Gastroesophageal sphincter (tissue), 4 donors: ENCODE data around the gene KLF17. TPM values are rescaled to one million over a fixed set of nuclear protein-coding genes. Genes with fewer than 3 reads are reported as not detected.

Experiments used
- ATAC-seq: fragments of 150-250 bp; one replicate; pipeline ENCODE4 v1.9.1; 2016; ENCODE audit warnings: mild to moderate bottlenecking, moderate library complexity
- H3K27ac ChIP-seq, 4 donors: fragments of 200-600 bp; sonication (generic) in 3 of 4; 1 replicate in 3 of 4; 2 replicates in 1 of 4; pipeline ENCODE4 v1.5.1; 2016 to 2019
- H3K27me3 ChIP-seq: fragments of 200-600 bp; sonication (generic); one replicate; pipeline ENCODE4 v1.5.1; 2019
- H3K36me3 ChIP-seq, 2 donors: fragments of 200-600 bp; sonication (generic); one replicate each; pipeline ENCODE4 v1.5.1; 2019; ENCODE audit warnings: control low read depth in 1 of 2
- H3K4me1 ChIP-seq, 3 donors: fragments of 200-600 bp; sonication (generic); 1 replicate in 2 of 3; 2 replicates in 1 of 3; pipeline ENCODE4 v1.5.1; 2016 to 2019; ENCODE audit warnings: control low read depth in 2 of 3
- H3K4me3 ChIP-seq, 2 donors: fragments of 200-600 bp; sonication (generic); one replicate each; pipeline ENCODE4 v1.5.1; 2019; ENCODE audit warnings: mild to moderate bottlenecking in 1 of 2, moderate library complexity in 1 of 2
- H3K9me3 ChIP-seq, 3 donors: fragments of 200-600 bp; sonication (generic); one replicate each; pipeline ENCODE4 v1.5.1; 2017 to 2019; ENCODE audit warnings: control low read depth in 2 of 3
- CTCF ChIP-seq, 4 experiments: fragments of 200-600 bp in 2 of 4; fragments of 450-650 bp in 2 of 4; sonication (generic) in 1 of 4; IDR thresholded peaks; one replicate each; pipeline ENCODE4 v1.5.1; 2017 to 2019; ENCODE audit warnings: antibody characterized with exemption in 4 of 4, mild to moderate bottlenecking in 2 of 4, moderate library complexity in 2 of 4
- EP300 ChIP-seq: sonication (generic); formaldehyde crosslinking; IDR thresholded peaks from one replicate; pipeline ENCODE4 v1.6.1; 2017; ENCODE audit warnings: antibody characterized with exemption, mild to moderate bottlenecking
- POLR2A ChIP-seq, 2 donors: fragments of 450-650 bp; IDR thresholded peaks; one replicate each; pipeline ENCODE4 v1.6.1; 2017; ENCODE audit warnings: antibody characterized with exemption in 2 of 2, mild to moderate bottlenecking in 2 of 2, moderate library complexity in 1 of 2
- POLR2AphosphoS5 ChIP-seq: sonication (generic); formaldehyde crosslinking; IDR thresholded peaks from one replicate; pipeline ENCODE4 v1.6.1; 2017; ENCODE audit warnings: antibody characterized with exemption
- WGBS, 2 donors: methylation state at CpG; one replicate each; pipeline ENCODE4 v1.1.5; 2018; ENCODE audit warnings: low coverage in 1 of 2; 5-methylcytosine and 5-hydroxymethylcytosine counted together
- total RNA-seq, 4 donors: library from RNA; depleted of rRNA; stranded (reverse); fragments of >200 nt; gene quantifications; one replicate each; pipeline ENCODE4 v1.1.0, GENCODE V29; 2016

The KLF17 gene
- total RNA-seq, 4 donors from 2014 or later: 0.13 to 1.3 (median 0.41) TPM

DNA sequence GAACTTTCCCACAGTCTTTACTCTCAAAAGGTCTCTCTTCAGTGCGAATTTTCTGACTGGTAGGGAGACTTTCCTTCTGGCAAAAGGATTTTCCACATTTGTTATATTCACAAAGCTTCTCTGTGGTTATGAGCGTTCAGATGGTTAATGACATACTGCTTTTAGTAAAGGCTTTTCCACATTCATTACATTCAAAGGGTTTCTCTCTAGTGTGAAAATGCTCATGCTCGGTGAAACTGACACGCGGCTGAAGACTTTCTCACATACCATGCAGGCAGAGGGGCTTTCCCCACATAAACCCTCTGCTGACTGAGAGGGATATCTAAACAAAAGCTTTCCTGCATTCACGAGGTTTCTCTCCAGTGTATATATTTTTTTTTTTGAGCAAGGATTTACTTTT lies 32.7 kb downstream of the KLF17 start:
- no peak for ATAC-seq
- TF ChIP-seq CTCF (IDR thresholded peaks at IDR 0.05) (no peak), POLR2AphosphoS5 (no peak), POLR2A (IDR thresholded peaks at IDR 0.05) (no peak)
- 23 to 25% methylated on average over 6 of the region's 6 CpGs for WGBS, 2 donors
- Histone ChIP-seq H3K36me3 (no peaks in the 10 kb centered on the region), H3K9me3 (peaks cover 0 to 8% (median 0%) of the 10 kb centered on the region in 3 donors), H3K4me1 (no peaks in the 10 kb centered on the region), H3K4me3 (no peak overlapping the region), H3K27ac (no peak overlapping the region), H3K27me3 (peaks cover 10% of the 10 kb centered on the region)

DNA sequence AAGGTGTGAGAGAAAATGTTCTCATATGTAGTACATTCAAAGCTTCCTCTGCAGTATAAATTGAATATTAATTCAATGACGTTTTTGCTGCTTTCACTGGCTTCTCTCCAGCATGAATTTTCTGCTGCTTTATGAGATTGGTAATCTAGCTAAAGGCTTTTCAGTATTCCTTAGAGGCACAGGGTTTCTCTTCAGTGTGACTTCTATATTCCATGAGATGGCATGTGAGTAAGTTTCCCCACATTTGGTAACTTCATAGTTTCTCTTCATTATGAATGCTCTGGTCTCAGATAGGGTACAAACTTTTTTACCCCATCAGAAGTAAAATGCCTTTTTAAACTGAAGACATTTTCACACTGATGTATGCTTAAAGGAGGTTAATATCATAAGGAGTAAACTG lies 33.2 kb downstream of the KLF17 start:
- WGBS, 2 donors: 13 to 20% methylated on average over 1 of the region's 1 CpG
- Histone ChIP-seq H3K4me1 (no peaks in the 10 kb centered on the region), H3K27me3 (peaks cover 10% of the 10 kb centered on the region), H3K36me3 (no peaks in the 10 kb centered on the region), H3K27ac (no peak overlapping the region), H3K9me3 (peaks cover 0 to 3% (median 0%) of the 10 kb centered on the region in 3 donors), H3K4me3 (no peak overlapping the region)
- no peak for ATAC-seq
- no peak for TF ChIP-seq EP300

DNA sequence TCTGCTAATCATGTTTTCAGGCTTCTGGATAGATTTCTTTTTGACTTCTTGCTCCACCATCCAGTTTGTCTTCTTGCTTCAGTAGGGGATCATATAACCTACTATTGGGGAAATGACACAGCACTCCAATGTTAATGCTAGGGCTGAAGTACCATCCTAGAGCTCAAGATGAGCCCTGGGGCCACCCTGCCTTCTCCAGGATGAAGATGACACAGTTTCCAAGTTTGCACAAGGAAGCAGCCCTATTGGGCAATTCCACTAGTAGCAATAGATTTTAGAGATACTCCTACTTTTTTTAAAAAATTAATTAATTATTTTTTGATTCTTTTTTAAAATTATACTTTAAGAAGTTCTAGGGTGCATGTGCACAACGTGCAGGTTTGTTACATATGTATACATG lies 34.1 kb downstream of the KLF17 start:
- no peak overlapping the region for H3K4me3 ChIP-seq
- ATAC-seq: no peak
- no peaks in the 10 kb centered on the region for H3K9me3 ChIP-seq
- no peak overlapping the region for H3K27ac ChIP-seq
- peaks cover 10% of the 10 kb centered on the region for H3K27me3 ChIP-seq
- TF ChIP-seq CTCF (IDR thresholded peaks at IDR 0.05) (no peak), EP300 (no peak), POLR2A (IDR thresholded peaks at IDR 0.05) (no peak), POLR2AphosphoS5 (no peak)
- no peaks in the 10 kb centered on the region for H3K36me3 ChIP-seq
- WGBS, 2 donors: 71 to 82% methylated on average over 1 of the region's 1 CpG
- H3K4me1 ChIP-seq: no peaks in the 10 kb centered on the region

DNA sequence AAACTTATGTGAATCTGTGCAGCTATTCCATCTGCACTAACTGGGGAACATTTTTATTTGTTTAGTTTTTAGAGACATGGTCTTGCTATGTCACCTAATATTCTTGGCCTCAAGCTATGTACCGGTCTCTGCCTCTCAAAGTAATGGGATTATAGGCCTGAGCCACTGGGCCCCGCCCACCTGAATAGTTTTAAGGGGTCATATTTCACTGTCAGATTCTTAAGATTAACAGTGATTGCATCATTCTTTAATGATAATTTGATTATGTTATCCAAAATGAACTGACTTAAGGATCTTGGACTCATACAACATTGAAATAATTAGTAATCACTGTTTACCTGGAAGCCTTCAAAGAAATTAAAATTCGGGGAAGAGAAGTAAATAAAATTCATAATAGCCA lies 35.4 kb downstream of the KLF17 start:
- no peak overlapping the region for H3K27ac ChIP-seq
- ATAC-seq: no peak
- no peaks in the 10 kb centered on the region for H3K4me1 ChIP-seq
- H3K36me3 ChIP-seq: no peaks in the 10 kb centered on the region
- no peaks in the 10 kb centered on the region for H3K9me3 ChIP-seq
- H3K4me3 ChIP-seq: no peak overlapping the region
- 76 to 77% methylated on average over 3 of the region's 3 CpGs for WGBS, 2 donors
- H3K27me3 ChIP-seq: peaks cover 10% of the 10 kb centered on the region
- TF ChIP-seq EP300 (no peak), POLR2AphosphoS5 (no peak), POLR2A (IDR thresholded peaks at IDR 0.05) (no peak), CTCF (IDR thresholded peaks at IDR 0.05) (no peak)

DNA sequence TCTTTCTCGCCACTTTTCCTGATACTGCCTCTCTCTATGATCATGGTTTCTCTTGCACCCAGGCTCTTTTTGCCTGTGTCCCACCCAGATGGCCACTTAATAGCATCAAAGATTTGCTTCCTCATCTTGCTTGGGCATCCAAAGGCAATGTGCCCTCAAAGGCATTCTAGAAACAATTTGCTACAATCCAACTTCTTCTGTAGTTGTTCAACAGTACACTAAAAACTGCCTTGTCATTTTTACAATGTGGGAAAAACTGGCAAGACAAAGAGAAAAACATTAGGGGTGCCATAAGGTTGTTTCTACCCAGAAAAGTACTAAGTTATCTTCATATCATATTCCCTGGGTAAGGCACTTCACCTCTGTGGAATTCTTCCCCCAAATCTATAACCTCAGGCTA lies 39.3 kb downstream of the KLF17 start:
- TF ChIP-seq POLR2AphosphoS5 (no peak), CTCF (IDR thresholded peaks at IDR 0.05) (no peak), EP300 (no peak), POLR2A (IDR thresholded peaks at IDR 0.05) (no peak)
- 83% methylated on average over 1 of the region's 1 CpG; no CpG with 5 or more reads in 1 of the 2 donors for WGBS, 2 donors
- no peaks in the 10 kb centered on the region for H3K36me3 ChIP-seq
- H3K4me1 ChIP-seq: no peaks in the 10 kb centered on the region
- H3K27ac ChIP-seq: no peak overlapping the region
- no peaks in the 10 kb centered on the region for H3K27me3 ChIP-seq
- H3K4me3 ChIP-seq: no peak overlapping the region
- peaks cover 0 to 6% (median 0%) of the 10 kb centered on the region in 3 donors for H3K9me3 ChIP-seq
- ATAC-seq: no peak

DNA sequence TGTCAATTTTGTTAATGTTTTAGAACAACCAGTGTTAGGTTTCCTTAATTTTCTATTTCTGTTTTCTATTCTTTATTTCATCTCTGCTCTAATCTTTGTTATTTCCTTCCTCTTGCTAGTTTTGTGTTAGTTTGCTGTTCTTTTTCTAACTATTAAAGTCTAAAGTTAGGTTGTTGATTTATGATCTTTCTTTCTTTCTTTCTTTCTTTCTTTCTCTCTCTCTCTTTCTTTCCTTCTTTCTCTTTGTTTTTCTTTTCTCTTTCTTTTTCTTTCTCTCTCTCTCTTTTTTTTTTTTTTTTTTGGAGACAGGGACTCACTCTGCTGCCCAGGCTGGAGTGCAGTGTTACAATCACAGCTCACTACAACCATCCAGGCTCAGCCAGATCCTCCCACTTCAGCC lies 40.2 kb downstream of the KLF17 start:
- H3K27ac ChIP-seq: no peak overlapping the region
- H3K9me3 ChIP-seq: peaks cover 0 to 6% (median 0%) of the 10 kb centered on the region in 3 donors
- H3K4me1 ChIP-seq: no peaks in the 10 kb centered on the region
- no peaks in the 10 kb centered on the region for H3K36me3 ChIP-seq
- H3K27me3 ChIP-seq: no peaks in the 10 kb centered on the region
- no peak overlapping the region for H3K4me3 ChIP-seq
- no peak for TF ChIP-seq CTCF (IDR thresholded peaks at IDR 0.05)
- TF ChIP-seq POLR2AphosphoS5: no peak
- TF ChIP-seq POLR2A (IDR thresholded peaks at IDR 0.05): no peak
- TF ChIP-seq EP300: no peak
- no peak for ATAC-seq
